ENCODE measurements around the gene SRRM4. TPM values are rescaled to one million over a fixed set of nuclear protein-coding genes. Genes with fewer than 3 reads are reported as not detected.

SRRM4 gene
- total and polyA plus RNA-seq, 12 donors = 0.06 to 0.49 (median 0.29) TPM

- 85 to 89% methylated on average over 5 of the region's 5 CpGs for WGBS, 2 donors
- no peak overlapping the region for H3K27ac ChIP-seq
- H3K4me3 ChIP-seq = no peak overlapping the region
- no peaks in the 10 kb centered on the region for H3K27me3 ChIP-seq
- H3K4me1 ChIP-seq = peaks cover 0 to 10% (median 3%) of the 10 kb centered on the region in 9 donors
- ATAC-seq (no peak), DNase-seq (no peak)
- no peaks in the 10 kb centered on the region for H3K36me3 ChIP-seq
- no peaks in the 10 kb centered on the region for H3K9me3 ChIP-seq
- no peak for TF ChIP-seq CTCF (IDR thresholded peaks at IDR 0.05)
- intact Hi-C loops (cut with DNase I) = loop anchor here in 2 of 10 donors (10.0 kb wide), 2 partner anchors 56 to 74 kb away; no protein-coding TSS in a partner anchor
Measured at GRCh38 chr12:119171291-119171690, 189.9 kb downstream of the SRRM4 start.

- H3K9me3 ChIP-seq = no peaks in the 10 kb centered on the region
- H3K4me1 ChIP-seq = peaks cover 0 to 16% (median 7%) of the 10 kb centered on the region in 9 donors
- intact Hi-C loops (cut with DNase I) = loop anchor here in 2 of 10 donors (10.0 kb wide), 2 partner anchors 57 to 73 kb away; no protein-coding TSS in a partner anchor
- 74 to 77% methylated on average over 15 of the region's 15 CpGs for WGBS, 2 donors
- DNase-seq = no peak
- no peaks in the 10 kb centered on the region for H3K36me3 ChIP-seq
- no peaks in the 10 kb centered on the region for H3K27me3 ChIP-seq
- no peak for TF ChIP-seq CTCF (IDR thresholded peaks at IDR 0.05)
- no peak for ATAC-seq
- no peak overlapping the region for H3K27ac ChIP-seq
- H3K4me3 ChIP-seq = no peak overlapping the region
Measured at GRCh38 chr12:119171691-119172425, 190.5 kb downstream of the SRRM4 start.

- peak overlapping the region in 3 of 10 donors; percentile 25 to 99 (median 96) for H3K27ac ChIP-seq
- intact Hi-C loops (cut with DNase I) = loop anchor here in 3 of 10 donors (1.0 to 10.0 kb wide), 4 partner anchors 15 to 72 kb away; no protein-coding TSS in a partner anchor
- H3K27me3 ChIP-seq = peaks cover 0 to 13% (median 0%) of the 10 kb centered on the region in 7 donors
- H3K4me3 ChIP-seq = no peak overlapping the region
- 77 to 90% methylated on average over 5 of the region's 5 CpGs for WGBS, 2 donors
- H3K9me3 ChIP-seq = no peaks in the 10 kb centered on the region
- H3K4me1 ChIP-seq = peaks cover 0 to 40% (median 22%) of the 10 kb centered on the region in 9 donors
- ATAC-seq (no peak), DNase-seq (no peak)
- no peak for TF ChIP-seq CTCF (IDR thresholded peaks at IDR 0.05)
- no peaks in the 10 kb centered on the region for H3K36me3 ChIP-seq
Measured at GRCh38 chr12:119175081-119175480, 193.7 kb downstream of the SRRM4 start.

GRCh38 chr12:119176267-119177055 lies 195.1 kb downstream of the SRRM4 start:
- peaks cover 0 to 13% (median 0%) of the 10 kb centered on the region in 7 donors for H3K27me3 ChIP-seq
- H3K4me3 ChIP-seq = peak overlapping the region; percentile 15 to 61 (median 48)
- H3K27ac ChIP-seq = peak overlapping the region; percentile 35 to 99 (median 86)
- H3K9me3 ChIP-seq = no peaks in the 10 kb centered on the region
- no peak for TF ChIP-seq CTCF (IDR thresholded peaks at IDR 0.05)
- 18 to 25% methylated on average over 21 of the region's 21 CpGs for WGBS, 2 donors
- peak; percentile 86 to 94 for DNase-seq
- intact Hi-C loops (cut with DNase I) = loop anchor here in 2 of 10 donors (5.0 to 10.0 kb wide), 3 partner anchors 62 to 71 kb away; no protein-coding TSS in a partner anchor
- H3K36me3 ChIP-seq = no peaks in the 10 kb centered on the region
- peak; percentile 38 to 74 (median 69) for ATAC-seq
- peaks cover 0 to 49% (median 22%) of the 10 kb centered on the region in 9 donors for H3K4me1 ChIP-seq

Measured in heart right ventricle (tissue), 16 donors.